Liver (tissue), 9 donors: Measurements from ENCODE around the gene HIVEP3. TPM values are rescaled to one million over a fixed set of nuclear protein-coding genes. Genes with fewer than 3 reads are reported as not detected.

Experiments used
- DNase-seq: peaks from one replicate; pipeline ENCODE4 v3.0.0-alpha.2; 2017; ENCODE audit warnings: low spot score
- H3K27ac ChIP-seq, 2 donors: one replicate each; pipeline ENCODE4 v1.7.0; 2013; ENCODE audit warnings: inconsistent platforms in 2 of 2, low read length in 2 of 2, control low read depth in 1 of 2, low read depth in 1 of 2, mild to moderate bottlenecking in 1 of 2
- H3K27me3 ChIP-seq, 4 donors: one replicate each; pipeline versions ENCODE4 v1.6.1 to v1.7.0; 2013; ENCODE audit warnings: low read length in 3 of 4, inconsistent platforms in 1 of 4, mild to moderate bottlenecking in 1 of 4, moderate library complexity in 1 of 4; ENCODE audit not compliant: control insufficient read depth in 4 of 4, insufficient read depth in 4 of 4
- H3K36me3 ChIP-seq, 4 donors: one replicate each; pipeline versions ENCODE4 v1.6.1 to v1.7.0; 2013; ENCODE audit warnings: low read length in 3 of 4, mild to moderate bottlenecking in 3 of 4, low read depth in 1 of 4, moderate library complexity in 1 of 4; ENCODE audit not compliant: control insufficient read depth in 4 of 4, insufficient read depth in 3 of 4
- H3K4me1 ChIP-seq, 4 donors: one replicate each; pipeline versions ENCODE4 v1.6.1 to v1.7.0; 2013; ENCODE audit warnings: low read length in 3 of 4, mild to moderate bottlenecking in 3 of 4, moderate library complexity in 1 of 4; ENCODE audit not compliant: control insufficient read depth in 4 of 4, insufficient read depth in 4 of 4
- H3K4me3 ChIP-seq, 3 donors: one replicate each; pipeline versions ENCODE4 v1.6.1 to v1.7.0; 2013; ENCODE audit warnings: low read length in 3 of 3, control low read depth in 1 of 3, low read depth in 1 of 3, mild to moderate bottlenecking in 1 of 3
- H3K9ac ChIP-seq, 2 donors: one replicate each; pipeline ENCODE4 v1.7.0; 2013; ENCODE audit warnings: low read length in 2 of 2, mild to moderate bottlenecking in 2 of 2, moderate library complexity in 2 of 2, control low read depth in 1 of 2, low read depth in 1 of 2
- H3K9me3 ChIP-seq, 4 donors: one replicate each; pipeline versions ENCODE4 v1.6.1 to v1.7.0; 2013; ENCODE audit warnings: low read length in 3 of 4; ENCODE audit not compliant: control insufficient read depth in 4 of 4
- ATF3 ChIP-seq: IDR thresholded peaks from 2 replicates; pipeline ENCODE4 v1.6.1; 2016; ENCODE audit warnings: antibody characterized with exemption
- CTCF ChIP-seq: fragments of 150-350 bp; IDR thresholded peaks from 2 replicates; pipeline ENCODE4 v1.5.1; 2017; ENCODE audit warnings: improper control_type of control experiment, low read depth, low read length; ENCODE audit not compliant: missing input control
- EGR1 ChIP-seq, 2 donors: IDR thresholded peaks; 2 replicates each; pipeline ENCODE4 v1.6.1; 2016 to 2018; ENCODE audit warnings: antibody characterized with exemption in 2 of 2, low read depth in 2 of 2
- FOXA1 ChIP-seq: IDR thresholded peaks from 2 replicates; pipeline ENCODE4 v1.6.1; 2016; ENCODE audit warnings: antibody characterized with exemption
- FOXA2 ChIP-seq: IDR thresholded peaks from 2 replicates; pipeline ENCODE4 v1.6.1; 2016; ENCODE audit warnings: antibody characterized with exemption
- GABPA ChIP-seq, 2 donors: IDR thresholded peaks in 1 of 2; conservative IDR thresholded peaks in 1 of 2; 2 replicates each; pipeline ENCODE4 v1.6.1; 2016; ENCODE audit warnings: antibody characterized with exemption in 2 of 2, mild to moderate bottlenecking in 1 of 2, moderate library complexity in 1 of 2
- HNF4G ChIP-seq: IDR thresholded peaks from 2 replicates; pipeline ENCODE4 v1.6.1; 2016; ENCODE audit warnings: antibody characterized with exemption
- JUND ChIP-seq, 2 donors: IDR thresholded peaks; 2 replicates each; pipeline ENCODE4 v1.6.1; 2016; ENCODE audit warnings: antibody characterized with exemption in 2 of 2
- MAX ChIP-seq: IDR thresholded peaks from 2 replicates; pipeline ENCODE4 v1.6.1; 2016; ENCODE audit warnings: antibody characterized with exemption
- NR2F2 ChIP-seq: IDR thresholded peaks from 2 replicates; pipeline ENCODE4 v1.6.1; 2016; ENCODE audit warnings: antibody characterized with exemption
- RAD21 ChIP-seq, 2 donors: IDR thresholded peaks; 2 replicates each; pipeline ENCODE4 v1.6.1; 2016; ENCODE audit warnings: antibody characterized with exemption in 2 of 2, mild to moderate bottlenecking in 2 of 2
- RXRA ChIP-seq, 2 donors: IDR thresholded peaks; 2 replicates each; pipeline ENCODE4 v1.6.1; 2017 to 2018; ENCODE audit warnings: antibody characterized with exemption in 2 of 2, mild to moderate bottlenecking in 1 of 2
- YY1 ChIP-seq: IDR thresholded peaks from 2 replicates; pipeline ENCODE4 v1.6.1; 2016; ENCODE audit warnings: antibody characterized with exemption, mild to moderate bottlenecking
- WGBS: extraction: QIAGEN DNeasy Blood & Tissue Kit; methylation state at CpG from one replicate; pipeline ENCODE4 v1.1.7; 2013; 5-methylcytosine and 5-hydroxymethylcytosine counted together
- polyA plus RNA-seq, 2 donors: library from polyadenylated mRNA; stranded (reverse) in 1 of 2; unstranded in 1 of 2; fragments of 200-250 nt in 1 of 2; fragments of >200 nt in 1 of 2; fragmentation: Nextera tagmentation in 1 of 2; extraction: Ambion mirVana in 1 of 2; gene quantifications; one replicate each; pipeline versions ENCODE4 v1.2.1 to v1.2.3, GENCODE V29; 2013 to 2015
- total RNA-seq, 2 donors: library from RNA; depleted of rRNA; stranded (reverse); fragments of >200 nt; gene quantifications; one replicate each; pipeline ENCODE4 v1.2.3, GENCODE V29; 2014
- TF ChIP-seq, protein P1 (sequence below): IDR thresholded peaks from 2 replicates; pipeline ENCODE4 v1.6.1; 2016; ENCODE audit warnings: antibody characterized with exemption
- donor health status: healthy.
- donor health status: healthy.
- donor health status: healthy.
- donor health status: healthy.
- donor health status: healthy.

Gene HIVEP3
- total and polyA plus RNA-seq, 4 donors, result 0.93 to 1.6 (median 1.4) TPM

DNA sequence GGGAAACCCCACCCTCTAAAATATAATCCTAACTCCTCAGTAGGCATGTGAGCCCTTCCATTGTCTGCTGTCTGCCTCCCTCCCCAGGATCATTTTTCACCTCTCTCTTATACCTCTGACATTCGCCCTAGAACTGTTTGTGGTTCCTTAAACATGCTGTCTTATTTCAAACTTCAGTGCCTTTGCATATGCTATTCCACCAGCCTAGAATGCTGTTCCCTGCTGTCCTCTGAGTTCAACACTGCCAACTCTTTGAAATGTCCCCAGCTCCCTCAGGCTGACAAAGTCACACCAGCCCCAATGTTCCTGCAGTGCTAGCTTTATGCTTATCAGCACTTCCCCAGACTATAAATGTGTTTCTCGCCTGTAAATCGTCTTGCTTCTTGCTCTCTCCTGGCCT lies 119.5 kb downstream of the HIVEP3 start:
- TF ChIP-seq NR2F2 (no peak), MAX (no peak), YY1 (no peak), EGR1 (IDR thresholded peaks at IDR 0.05; ENCODE audit: low read depth in 2 of 2) (no peak)
- TF ChIP-seq, protein P1, sequence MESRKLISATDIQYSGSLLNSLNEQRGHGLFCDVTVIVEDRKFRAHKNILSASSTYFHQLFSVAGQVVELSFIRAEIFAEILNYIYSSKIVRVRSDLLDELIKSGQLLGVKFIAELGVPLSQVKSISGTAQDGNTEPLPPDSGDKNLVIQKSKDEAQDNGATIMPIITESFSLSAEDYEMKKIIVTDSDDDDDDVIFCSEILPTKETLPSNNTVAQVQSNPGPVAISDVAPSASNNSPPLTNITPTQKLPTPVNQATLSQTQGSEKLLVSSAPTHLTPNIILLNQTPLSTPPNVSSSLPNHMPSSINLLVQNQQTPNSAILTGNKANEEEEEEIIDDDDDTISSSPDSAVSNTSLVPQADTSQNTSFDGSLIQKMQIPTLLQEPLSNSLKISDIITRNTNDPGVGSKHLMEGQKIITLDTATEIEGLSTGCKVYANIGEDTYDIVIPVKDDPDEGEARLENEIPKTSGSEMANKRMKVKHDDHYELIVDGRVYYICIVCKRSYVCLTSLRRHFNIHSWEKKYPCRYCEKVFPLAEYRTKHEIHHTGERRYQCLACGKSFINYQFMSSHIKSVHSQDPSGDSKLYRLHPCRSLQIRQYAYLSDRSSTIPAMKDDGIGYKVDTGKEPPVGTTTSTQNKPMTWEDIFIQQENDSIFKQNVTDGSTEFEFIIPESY, result no peak
- Histone ChIP-seq H3K27ac (no peak overlapping the region), H3K27me3 (no peaks in the 10 kb centered on the region), H3K9me3 (no peaks in the 10 kb centered on the region), H3K9ac (no peak overlapping the region), H3K4me3 (no peak overlapping the region), H3K4me1 (peaks cover 0 to 5% (median 0%) of the 10 kb centered on the region in 4 donors), H3K36me3 (no peaks in the 10 kb centered on the region)
- WGBS, result 92% methylated on average over 3 of the region's 3 CpGs
- DNase-seq, result no peak

GRCh38 chr1:41795205-41795762 lies 123.4 kb downstream of the HIVEP3 start:
- no peaks in the 10 kb centered on the region for H3K36me3 ChIP-seq
- TF ChIP-seq RAD21 (IDR thresholded peaks at IDR 0.05) (peak; percentile 45 to 74), CTCF (peak; percentile 16), RXRA (IDR thresholded peaks at IDR 0.05) (no peak)
- DNase-seq, result no peak
- H3K9me3 ChIP-seq, result no peaks in the 10 kb centered on the region
- H3K27me3 ChIP-seq, result no peaks in the 10 kb centered on the region
- no peak overlapping the region for H3K9ac ChIP-seq
- peaks cover 0 to 5% (median 0%) of the 10 kb centered on the region in 4 donors for H3K4me1 ChIP-seq
- 88% methylated on average over 5 of the region's 5 CpGs for WGBS
- no peak overlapping the region for H3K27ac ChIP-seq
- H3K4me3 ChIP-seq, result no peak overlapping the region

DNA sequence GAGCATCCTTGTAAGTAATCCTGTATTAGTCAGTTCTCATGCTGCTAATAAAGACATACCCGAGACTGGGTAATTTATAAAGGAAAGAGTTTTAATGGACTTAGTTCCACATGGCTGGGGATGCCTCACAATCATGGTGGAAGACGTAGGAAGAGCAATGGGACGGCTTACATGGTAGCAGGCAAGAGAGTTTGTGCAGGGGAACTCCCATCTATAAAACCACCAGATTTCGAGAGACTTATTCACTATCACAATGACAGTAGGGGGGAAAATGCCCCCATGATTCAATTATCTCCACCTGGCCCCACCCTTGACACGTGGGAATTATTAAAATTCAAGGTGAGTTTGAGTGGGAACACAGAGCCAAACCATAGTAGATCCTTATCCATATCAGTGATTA lies 124.7 kb downstream of the HIVEP3 start:
- TF ChIP-seq ATF3 (no peak), HNF4G (no peak), MAX (no peak), JUND (IDR thresholded peaks at IDR 0.05) (no peak), GABPA (IDR thresholded peaks at IDR 0.05 in 1 of 2, conservative IDR thresholded peaks at IDR 0.05 in 1 of 2) (no peak), FOXA1 (no peak), RAD21 (IDR thresholded peaks at IDR 0.05) (no peak), RXRA (IDR thresholded peaks at IDR 0.05) (no peak), FOXA2 (no peak), CTCF (no peak), NR2F2 (no peak)
- Histone ChIP-seq H3K4me1 (peaks cover 0 to 5% (median 0%) of the 10 kb centered on the region in 4 donors), H3K4me3 (no peak overlapping the region), H3K9ac (no peak overlapping the region), H3K36me3 (no peaks in the 10 kb centered on the region), H3K9me3 (no peaks in the 10 kb centered on the region), H3K27me3 (no peaks in the 10 kb centered on the region), H3K27ac (no peak overlapping the region)
- 83% methylated on average over 5 of the region's 5 CpGs for WGBS
- no peak for DNase-seq
